Stimulated activated naive CD8-positive, alpha-beta T cell treated with anti-CD3 and anti-CD28 coated beads, Interleukin-15, Interleukin-2, amounts not matched to agents 100 ng/mL and 50 ng/mL, for 24 hours (primary cell): ENCODE data around the gene TEX19.
"Not testable (repeated sequence)": the region's sequence is repeated elsewhere in the genome, so short reads cannot be mapped to it uniquely, and the experiment has no call there.

Source experiments
- H3K27ac Mint-ChIP-seq: one replicate; pipeline ENCODE4 v1.8.0; 2021; ENCODE audit warnings: mild to moderate bottlenecking, mixed read lengths
- H3K27me3 Mint-ChIP-seq: one replicate; pipeline ENCODE4 v1.8.0; 2021; ENCODE audit warnings: mixed read lengths
- H3K36me3 Mint-ChIP-seq: one replicate; pipeline ENCODE4 v1.8.0; 2021; ENCODE audit warnings: low read depth, mixed read lengths
- H3K4me1 Mint-ChIP-seq: one replicate; pipeline ENCODE4 v1.8.0; 2021; ENCODE audit warnings: low read depth, mixed read lengths
- H3K4me3 Mint-ChIP-seq: one replicate; pipeline ENCODE4 v1.8.0; 2021; ENCODE audit warnings: mild to moderate bottlenecking, mixed read lengths
- H3K9me3 Mint-ChIP-seq: one replicate; pipeline ENCODE4 v1.8.0; 2021; ENCODE audit warnings: mixed read lengths

TEX19 gene

DNA sequence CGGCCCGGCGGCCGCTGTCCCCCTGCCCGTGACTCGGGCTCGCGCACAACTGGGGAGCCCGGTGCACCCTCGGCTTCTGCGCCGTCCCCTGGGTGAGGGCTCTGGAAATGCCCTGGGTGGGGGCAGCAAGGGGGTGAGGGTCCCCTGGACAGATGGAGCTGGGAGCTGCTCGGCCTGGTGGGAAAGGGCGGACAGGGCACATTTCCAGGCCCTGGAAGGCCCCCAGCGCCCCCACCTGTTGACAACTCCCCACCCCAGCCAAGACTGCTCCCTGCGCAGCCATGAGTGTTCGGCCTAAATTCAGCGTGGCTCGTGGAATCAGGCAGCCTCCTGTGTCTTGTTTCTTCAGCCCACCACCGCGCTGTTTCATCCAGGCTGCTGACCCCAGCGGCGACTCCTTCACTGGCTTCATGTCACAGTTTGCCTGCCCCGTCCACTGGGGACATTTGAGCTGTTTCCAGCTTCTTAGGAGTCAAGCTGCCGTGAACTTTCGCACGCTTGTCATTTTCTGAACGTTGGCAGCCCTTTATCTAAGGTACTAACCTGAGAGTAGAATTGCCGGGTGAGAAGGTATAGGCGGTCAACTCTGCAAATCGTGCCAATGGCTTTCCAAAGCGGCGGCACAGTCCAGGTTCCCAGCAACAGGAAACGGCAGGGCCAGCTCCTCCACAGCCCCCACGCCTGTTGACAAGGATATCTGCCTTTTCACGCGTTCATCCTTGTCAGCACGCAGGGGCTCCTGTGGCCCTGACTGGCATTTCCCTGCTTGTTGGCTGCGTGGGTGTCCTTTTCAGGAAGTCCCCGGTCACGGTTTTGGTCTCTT, 13.4 kb downstream of the TEX19 start:
- Mint-ChIP-seq H3K36me3 (no peaks in the 10 kb centered on the region), H3K4me1 (peaks cover 21% of the 10 kb centered on the region), H3K27ac (no peak overlapping the region), H3K27me3 (peaks cover 44% of the 10 kb centered on the region), H3K4me3 (no peak overlapping the region), H3K9me3 (no peaks in the 10 kb centered on the region)

DNA sequence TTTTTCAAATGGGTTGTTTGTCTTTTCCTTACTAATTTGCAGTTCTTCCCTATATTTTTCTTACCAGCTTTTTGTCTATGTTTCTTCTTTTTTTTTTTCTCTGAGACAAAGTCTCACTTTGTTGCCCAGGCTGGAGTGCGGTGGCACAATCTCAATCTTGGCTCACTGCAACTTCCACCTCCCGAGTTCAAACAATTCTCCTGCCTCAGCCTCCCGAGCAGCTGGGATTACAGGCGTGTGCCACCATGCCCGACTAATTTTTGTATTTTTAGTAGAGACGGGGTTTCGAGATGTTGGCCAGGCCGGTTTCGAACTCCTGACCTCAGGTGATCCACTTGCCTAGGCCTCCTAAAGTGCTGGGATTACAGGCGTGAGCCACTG, 14.0 kb downstream of the TEX19 start:
- H3K4me1 Mint-ChIP-seq = peaks cover 21% of the 10 kb centered on the region
- peaks cover 48% of the 10 kb centered on the region for H3K27me3 Mint-ChIP-seq
- not testable (repeated sequence) for H3K27ac Mint-ChIP-seq, H3K9me3 Mint-ChIP-seq, H3K36me3 Mint-ChIP-seq, H3K4me3 Mint-ChIP-seq

DNA sequence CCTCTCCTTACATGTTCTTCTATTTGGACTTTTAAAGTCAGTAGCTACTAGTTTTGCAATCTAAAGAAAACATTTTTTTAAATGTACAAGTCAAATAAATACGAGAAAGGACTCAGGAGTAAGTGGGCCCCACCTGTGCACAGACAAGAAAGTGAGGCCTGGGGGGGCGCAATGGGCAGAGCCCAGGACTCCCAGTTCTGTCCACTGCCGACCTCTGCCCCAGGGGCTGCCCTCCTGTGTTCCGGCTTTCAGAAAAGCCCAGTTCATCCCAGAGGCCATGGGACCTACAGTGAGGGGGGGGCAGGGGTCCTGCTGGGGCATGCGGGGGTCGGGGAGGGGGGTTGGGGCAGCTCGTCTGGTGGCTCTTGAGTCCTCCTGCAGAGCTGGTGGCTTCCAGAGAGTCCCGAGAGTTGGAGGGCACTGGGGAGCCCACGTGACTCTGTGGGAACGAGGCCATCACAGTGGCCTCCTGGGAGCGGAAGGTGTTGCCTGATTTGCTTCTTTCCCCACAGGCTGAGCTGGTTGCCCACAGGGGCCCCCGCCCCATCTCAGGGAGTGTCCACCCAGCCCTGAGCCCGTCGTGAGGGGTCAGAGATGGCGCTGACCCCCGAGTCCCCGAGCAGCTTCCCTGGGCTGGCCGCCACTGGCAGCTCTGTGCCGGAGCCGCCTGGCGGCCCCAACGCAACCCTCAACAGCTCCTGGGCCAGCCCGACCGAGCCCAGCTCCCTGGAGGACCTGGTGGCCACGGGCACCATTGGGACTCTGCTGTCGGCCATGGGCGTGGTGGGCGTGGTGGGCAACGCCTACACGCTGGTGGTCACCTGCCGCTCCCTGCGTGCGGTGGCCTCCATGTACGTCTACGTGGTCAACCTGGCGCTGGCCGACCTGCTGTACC, 14.9 kb downstream of the TEX19 start:
- Mint-ChIP-seq H3K4me3 (no peak overlapping the region), H3K4me1 (peaks cover 21% of the 10 kb centered on the region), H3K27ac (no peak overlapping the region), H3K36me3 (no peaks in the 10 kb centered on the region), H3K27me3 (peaks cover 51% of the 10 kb centered on the region), H3K9me3 (no peaks in the 10 kb centered on the region)

DNA sequence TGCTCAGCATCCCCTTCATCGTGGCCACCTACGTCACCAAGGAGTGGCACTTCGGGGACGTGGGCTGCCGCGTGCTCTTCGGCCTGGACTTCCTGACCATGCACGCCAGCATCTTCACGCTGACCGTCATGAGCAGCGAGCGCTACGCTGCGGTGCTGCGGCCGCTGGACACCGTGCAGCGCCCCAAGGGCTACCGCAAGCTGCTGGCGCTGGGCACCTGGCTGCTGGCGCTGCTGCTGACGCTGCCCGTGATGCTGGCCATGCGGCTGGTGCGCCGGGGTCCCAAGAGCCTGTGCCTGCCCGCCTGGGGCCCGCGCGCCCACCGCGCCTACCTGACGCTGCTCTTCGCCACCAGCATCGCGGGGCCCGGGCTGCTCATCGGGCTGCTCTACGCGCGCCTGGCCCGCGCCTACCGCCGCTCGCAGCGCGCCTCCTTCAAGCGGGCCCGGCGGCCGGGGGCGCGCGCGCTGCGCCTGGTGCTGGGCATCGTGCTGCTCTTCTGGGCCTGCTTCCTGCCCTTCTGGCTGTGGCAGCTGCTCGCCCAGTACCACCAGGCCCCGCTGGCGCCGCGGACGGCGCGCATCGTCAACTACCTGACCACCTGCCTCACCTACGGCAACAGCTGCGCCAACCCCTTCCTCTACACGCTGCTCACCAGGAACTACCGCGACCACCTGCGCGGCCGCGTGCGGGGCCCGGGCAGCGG, 15.7 kb downstream of the TEX19 start:
- Mint-ChIP-seq H3K27ac (no peak overlapping the region), H3K27me3 (peaks cover 50% of the 10 kb centered on the region), H3K9me3 (no peaks in the 10 kb centered on the region), H3K36me3 (no peaks in the 10 kb centered on the region), H3K4me1 (peaks cover 21% of the 10 kb centered on the region), H3K4me3 (no peak overlapping the region)

DNA sequence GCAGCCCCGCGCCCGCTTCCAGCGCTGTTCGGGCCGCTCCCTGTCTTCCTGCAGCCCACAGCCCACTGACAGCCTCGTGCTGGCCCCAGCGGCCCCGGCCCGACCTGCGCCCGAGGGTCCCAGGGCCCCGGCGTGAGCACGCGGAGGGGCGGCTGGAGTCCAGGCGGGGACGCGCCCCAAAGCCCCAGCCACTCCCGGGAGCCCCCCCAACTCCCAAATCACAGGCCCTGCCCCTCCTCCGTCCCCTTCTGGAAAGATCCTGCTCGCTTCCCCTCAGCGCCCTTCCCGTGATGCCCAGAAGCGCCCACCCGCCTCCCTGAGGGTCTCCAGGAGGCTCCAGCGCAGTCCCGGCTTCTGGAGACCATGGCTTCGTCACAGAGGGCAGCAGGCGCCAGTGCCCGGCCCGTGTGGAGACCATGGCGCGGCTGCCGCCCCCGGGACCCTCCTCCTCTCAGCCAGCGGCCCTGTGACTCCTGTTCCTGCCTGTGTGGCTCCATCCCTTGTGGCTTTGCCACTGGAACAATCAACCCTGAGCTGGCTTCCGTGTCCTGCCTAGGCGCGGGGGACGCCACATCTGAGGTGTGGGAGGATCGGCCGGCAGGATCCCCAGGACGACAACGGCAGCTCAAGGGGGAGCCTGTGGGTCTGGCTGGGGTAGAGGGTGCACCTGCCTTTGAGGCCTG, 16.5 kb downstream of the TEX19 start:
- no peak overlapping the region for H3K4me3 Mint-ChIP-seq
- peaks cover 21% of the 10 kb centered on the region for H3K4me1 Mint-ChIP-seq
- no peak overlapping the region for H3K27ac Mint-ChIP-seq
- H3K9me3 Mint-ChIP-seq = no peaks in the 10 kb centered on the region
- H3K36me3 Mint-ChIP-seq = no peaks in the 10 kb centered on the region
- peaks cover 50% of the 10 kb centered on the region for H3K27me3 Mint-ChIP-seq

DNA sequence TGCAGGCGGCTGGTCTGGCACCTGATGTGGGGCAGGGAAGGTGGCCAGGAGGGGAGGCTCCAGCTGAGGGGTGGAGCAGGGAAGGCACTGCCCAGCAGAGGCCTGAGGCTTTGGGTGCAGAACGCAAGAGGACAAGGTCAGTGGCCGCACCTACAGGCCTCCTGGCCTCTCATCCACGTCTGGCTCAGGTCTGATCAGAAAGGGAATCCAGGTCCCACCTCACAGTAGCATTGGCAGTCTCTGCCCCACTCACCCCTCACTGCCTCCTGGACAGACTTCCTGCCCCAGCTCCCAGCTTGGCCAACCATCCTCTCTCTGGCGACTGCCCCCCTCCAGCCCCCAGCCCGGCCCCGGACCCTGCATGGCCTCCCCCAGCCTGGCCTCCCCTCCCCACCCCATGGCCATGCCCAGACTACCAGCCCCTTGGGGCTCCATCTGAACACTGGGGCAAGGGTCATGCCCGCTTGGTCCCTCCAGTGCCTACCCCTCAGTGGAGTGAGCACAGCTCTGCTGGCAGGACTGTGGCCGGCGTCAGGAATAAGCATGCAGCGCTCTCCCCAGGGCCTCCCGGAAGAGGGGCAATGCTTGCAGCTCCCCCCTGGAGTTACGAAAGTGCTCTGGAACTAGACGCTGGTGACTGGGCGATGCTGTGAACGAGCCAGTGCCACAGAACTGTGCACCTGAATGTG, 17.1 kb downstream of the TEX19 start:
- Mint-ChIP-seq H3K4me1 (peaks cover 16% of the 10 kb centered on the region), H3K9me3 (no peaks in the 10 kb centered on the region), H3K27ac (no peak overlapping the region), H3K36me3 (no peaks in the 10 kb centered on the region), H3K27me3 (peaks cover 49% of the 10 kb centered on the region), H3K4me3 (no peak overlapping the region)

DNA sequence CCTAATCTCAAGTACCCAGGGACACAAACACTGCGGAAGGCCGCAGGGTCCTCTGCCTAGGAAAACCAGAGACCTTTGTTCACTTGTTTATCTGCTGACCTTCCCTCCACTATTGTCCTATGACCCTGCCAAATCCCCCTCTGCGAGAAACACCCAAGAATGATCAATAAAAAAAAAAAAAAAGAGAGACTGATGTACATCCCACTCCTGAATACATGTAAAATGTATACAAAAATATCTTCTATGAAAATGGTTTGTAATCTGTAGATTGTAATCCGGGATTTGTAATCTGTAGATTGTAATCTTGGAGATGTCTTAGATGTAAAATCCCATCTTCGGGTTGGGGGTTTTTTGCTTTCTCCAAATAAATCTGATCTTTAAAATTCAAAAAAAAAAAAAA, 18.2 kb downstream of the TEX19 start:
- H3K9me3 Mint-ChIP-seq, H3K4me3 Mint-ChIP-seq, H3K36me3 Mint-ChIP-seq, H3K27ac Mint-ChIP-seq: not testable (repeated sequence)
- H3K27me3 Mint-ChIP-seq = peaks cover 53% of the 10 kb centered on the region
- peaks cover 17% of the 10 kb centered on the region for H3K4me1 Mint-ChIP-seq

DNA sequence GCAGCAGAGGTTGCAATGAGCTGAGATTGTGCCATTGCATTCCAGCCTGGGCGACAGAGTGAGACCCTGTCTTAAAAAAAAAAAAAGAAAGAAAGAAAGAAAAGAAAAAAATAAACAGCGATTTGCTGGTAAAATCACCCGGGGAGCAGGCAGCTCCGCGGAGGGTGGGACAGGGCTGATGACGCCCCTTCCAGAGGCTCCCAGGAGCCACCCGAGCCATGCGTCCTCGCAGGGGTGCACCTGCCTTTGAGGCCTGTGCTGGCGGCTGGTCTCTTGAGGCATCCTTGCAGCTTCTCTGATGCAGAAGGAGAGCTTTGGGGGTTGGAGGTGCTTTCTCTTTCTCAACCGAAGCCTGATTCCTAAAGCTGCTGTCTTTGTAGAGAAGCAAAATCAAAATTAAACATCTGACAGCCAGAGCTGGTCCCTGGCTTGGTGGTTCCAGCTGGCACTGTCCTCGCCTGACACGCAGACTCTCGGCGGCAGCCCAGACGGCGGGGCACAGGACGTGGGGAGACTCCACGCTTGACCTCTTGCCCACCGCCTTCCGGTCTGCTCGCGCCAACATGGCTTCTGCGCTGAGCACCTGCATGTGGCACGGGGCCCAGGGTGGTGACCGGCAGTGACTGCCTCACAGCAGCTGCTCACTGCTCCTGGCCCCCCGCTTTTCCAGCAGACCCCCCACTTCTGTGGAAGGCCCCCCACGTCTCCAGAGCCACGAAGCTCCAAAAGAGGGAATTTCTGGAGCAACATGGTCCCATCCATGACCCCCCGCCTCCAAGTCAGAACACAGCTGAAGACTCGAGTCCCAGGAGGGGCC, 19.1 kb downstream of the TEX19 start:
- Mint-ChIP-seq H3K36me3 (no peaks in the 10 kb centered on the region), H3K9me3 (no peaks in the 10 kb centered on the region), H3K27me3 (peaks cover 45% of the 10 kb centered on the region), H3K4me1 (peaks cover 9% of the 10 kb centered on the region), H3K4me3 (no peak overlapping the region), H3K27ac (no peak overlapping the region)

DNA sequence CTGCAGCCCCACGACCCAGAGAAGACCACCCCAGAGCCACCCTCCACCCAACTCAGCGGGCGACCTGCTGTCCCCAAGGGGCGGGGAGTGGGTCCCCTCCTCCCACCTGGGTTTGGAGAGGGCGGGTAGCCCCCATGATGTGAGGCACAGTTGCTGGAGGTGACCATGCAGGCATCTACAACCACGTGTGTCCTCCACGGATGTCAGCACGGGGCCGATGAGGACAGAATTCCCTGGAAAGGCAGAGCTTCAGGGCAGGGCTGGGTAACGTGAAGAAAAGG, 19.6 kb downstream of the TEX19 start:
- peaks cover 39% of the 10 kb centered on the region for H3K27me3 Mint-ChIP-seq
- H3K9me3 Mint-ChIP-seq = no peaks in the 10 kb centered on the region
- H3K4me1 Mint-ChIP-seq = peaks cover 5% of the 10 kb centered on the region
- no peaks in the 10 kb centered on the region for H3K36me3 Mint-ChIP-seq
- H3K27ac Mint-ChIP-seq = no peak overlapping the region
- no peak overlapping the region for H3K4me3 Mint-ChIP-seq

DNA sequence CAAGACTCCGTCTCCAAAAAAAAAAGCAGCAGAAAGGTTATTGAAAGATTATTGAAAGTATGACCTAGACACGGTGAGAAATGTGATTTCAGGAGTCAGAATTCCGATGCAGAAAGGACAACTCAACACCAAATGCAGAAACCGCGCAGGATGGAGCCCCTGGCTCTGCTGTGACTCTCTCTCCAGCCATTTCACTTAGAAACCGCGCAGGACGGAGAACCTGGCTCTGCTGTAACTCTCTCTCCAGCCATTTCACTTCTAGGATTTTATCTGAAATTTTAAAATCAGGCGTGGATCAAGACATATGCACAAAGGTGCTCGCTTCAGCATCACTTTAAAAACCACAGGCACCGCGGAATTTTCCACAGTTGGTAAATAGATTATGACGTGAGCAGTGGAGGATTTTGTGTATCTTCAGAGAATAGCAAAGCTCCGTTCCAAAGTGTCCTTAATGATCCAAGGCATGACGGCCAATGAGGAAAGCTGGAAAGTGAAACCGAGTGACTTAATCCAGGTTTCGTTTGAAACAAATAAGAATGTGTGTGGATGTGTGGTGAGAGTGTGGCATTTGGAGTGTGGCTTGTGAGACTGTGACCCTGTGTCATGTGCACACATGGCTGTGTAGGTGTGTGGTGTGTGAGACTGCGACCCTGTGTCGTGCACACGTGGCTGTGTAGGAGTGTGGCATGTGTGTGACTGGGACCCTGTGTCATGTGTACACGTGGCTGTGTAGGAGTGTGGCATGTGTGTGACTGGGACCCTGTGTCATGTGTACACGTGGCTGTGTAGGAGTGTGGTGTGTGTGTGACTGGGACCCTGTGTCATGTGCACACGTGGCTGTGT, 22.0 kb downstream of the TEX19 start:
- Mint-ChIP-seq H3K27ac (no peak overlapping the region), H3K36me3 (no peaks in the 10 kb centered on the region), H3K27me3 (peaks cover 33% of the 10 kb centered on the region), H3K4me1 (peaks cover 5% of the 10 kb centered on the region), H3K9me3 (no peaks in the 10 kb centered on the region), H3K4me3 (no peak overlapping the region)

DNA sequence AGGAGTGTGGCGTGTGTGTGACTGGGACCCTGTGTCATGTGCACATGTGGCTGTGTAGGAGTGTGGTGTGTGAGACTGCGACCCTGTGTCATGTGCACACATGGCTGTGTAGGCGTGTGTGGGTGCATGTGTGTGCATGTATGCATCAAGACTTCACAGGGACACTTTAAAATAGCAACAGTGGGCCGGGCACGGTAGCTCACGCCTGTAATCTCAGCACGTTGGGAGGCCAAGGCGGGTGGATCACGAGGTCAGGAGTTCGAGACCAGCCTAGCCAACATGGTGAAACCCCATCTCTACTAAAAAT, 22.6 kb downstream of the TEX19 start:
- H3K4me1 Mint-ChIP-seq, H3K27ac Mint-ChIP-seq, H3K9me3 Mint-ChIP-seq, H3K36me3 Mint-ChIP-seq, H3K4me3 Mint-ChIP-seq: not testable (repeated sequence)
- H3K27me3 Mint-ChIP-seq = peaks cover 29% of the 10 kb centered on the region

DNA sequence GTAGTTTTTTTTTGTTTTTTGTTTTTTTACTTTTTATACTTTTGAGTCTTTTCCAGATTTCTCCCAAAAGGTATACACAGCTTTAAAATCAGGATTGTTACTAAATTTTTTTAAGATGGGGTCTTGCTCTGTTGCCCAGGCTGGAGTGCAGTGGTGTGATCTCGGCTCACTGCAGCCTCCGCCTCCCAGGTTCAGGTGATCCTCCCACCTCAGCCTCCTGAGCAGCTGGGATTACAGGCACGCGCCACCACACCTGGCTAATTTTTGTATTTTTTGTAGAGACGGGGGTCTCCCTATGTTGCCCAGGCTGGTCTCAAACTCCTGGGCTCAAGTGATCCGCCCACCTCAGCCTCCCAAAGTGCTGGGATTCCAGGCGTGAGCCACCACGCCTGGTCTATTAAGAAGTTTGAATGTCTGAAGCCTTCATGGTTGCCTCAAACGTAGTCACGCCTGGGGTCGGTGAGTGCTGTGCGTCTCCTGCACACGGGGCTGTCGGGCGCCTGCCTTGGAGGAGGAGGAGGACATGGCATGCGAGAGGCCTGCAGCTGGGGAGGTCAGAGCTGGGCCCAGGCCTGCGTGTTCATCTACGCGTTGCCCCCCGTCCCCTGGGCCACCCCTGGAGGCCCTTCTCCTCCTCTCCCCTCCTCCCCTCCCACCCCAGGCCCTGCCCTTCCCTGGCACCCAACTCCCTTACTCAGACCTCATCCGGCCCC, 23.3 kb downstream of the TEX19 start:
- not testable (repeated sequence) for H3K4me1 Mint-ChIP-seq, H3K36me3 Mint-ChIP-seq, H3K27ac Mint-ChIP-seq, H3K4me3 Mint-ChIP-seq, H3K9me3 Mint-ChIP-seq
- H3K27me3 Mint-ChIP-seq = peaks cover 26% of the 10 kb centered on the region

DNA sequence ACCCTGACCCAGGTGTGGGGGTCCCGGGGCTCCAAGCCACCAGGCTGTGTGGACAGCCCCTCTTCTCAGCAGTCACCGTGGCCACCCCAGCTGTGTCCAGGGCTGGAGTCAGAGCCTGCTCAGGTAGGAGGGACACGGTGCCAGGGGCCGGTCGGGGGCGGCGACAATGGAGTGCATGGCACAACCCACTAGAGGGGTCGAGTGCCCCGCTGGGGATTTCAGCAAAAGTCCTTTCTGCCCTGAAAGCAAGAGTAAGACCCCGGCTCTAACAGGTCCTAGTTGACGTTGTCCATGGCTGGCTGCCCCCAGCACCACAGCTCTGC, 23.8 kb downstream of the TEX19 start:
- peaks cover 5% of the 10 kb centered on the region for H3K4me1 Mint-ChIP-seq
- no peak overlapping the region for H3K4me3 Mint-ChIP-seq
- no peaks in the 10 kb centered on the region for H3K9me3 Mint-ChIP-seq
- H3K27me3 Mint-ChIP-seq = peaks cover 22% of the 10 kb centered on the region
- H3K36me3 Mint-ChIP-seq = no peaks in the 10 kb centered on the region
- H3K27ac Mint-ChIP-seq = no peak overlapping the region
